NT2/D1 (cell line): Measurements from ENCODE around the gene SNTG2.
"Not testable (repeated sequence)": the region's sequence is repeated elsewhere in the genome, so short reads cannot be mapped to it uniquely, and the experiment has no call there.

Experiments
- SUZ12 ChIP-seq: IDR thresholded peaks from 2 replicates; pipeline ENCODE4 v1.6.1; 2011; ENCODE audit not compliant: insufficient read length, insufficient read depth; ENCODE audit errors: extremely low read depth
- YY1 ChIP-seq: IDR thresholded peaks from 2 replicates; pipeline ENCODE4 v1.6.1; 2011; ENCODE audit not compliant: insufficient read length, insufficient read depth

- not testable (repeated sequence) for TF ChIP-seq SUZ12, YY1
These were observed 439.5 kb downstream of the SNTG2 start for GRCh38 chr2:1390118-1390517.
